NB4 (cell line): ENCODE measurements around the gene SAMD4A.

Source experiments
- MYC ChIP-seq: IDR thresholded peaks from 2 replicates; pipeline ENCODE4 v1.6.1; 2011; ENCODE audit warnings: low read depth, low read length
- POLR2A ChIP-seq: IDR thresholded peaks from 2 replicates; pipeline ENCODE4 v1.6.1; 2011; ENCODE audit warnings: mild to moderate bottlenecking; ENCODE audit not compliant: insufficient read length; ENCODE audit errors: extremely low read depth
- TF ChIP-seq, protein P1 (sequence below): IDR thresholded peaks from one replicate; pipeline ENCODE4 v1.5.1; 2012; ENCODE audit warnings: low read depth, low read length
- TF ChIP-seq, protein P2 (sequence below): IDR thresholded peaks from 2 replicates; pipeline ENCODE4 v1.6.1; 2011; ENCODE audit warnings: low read depth, low read length

DNA sequence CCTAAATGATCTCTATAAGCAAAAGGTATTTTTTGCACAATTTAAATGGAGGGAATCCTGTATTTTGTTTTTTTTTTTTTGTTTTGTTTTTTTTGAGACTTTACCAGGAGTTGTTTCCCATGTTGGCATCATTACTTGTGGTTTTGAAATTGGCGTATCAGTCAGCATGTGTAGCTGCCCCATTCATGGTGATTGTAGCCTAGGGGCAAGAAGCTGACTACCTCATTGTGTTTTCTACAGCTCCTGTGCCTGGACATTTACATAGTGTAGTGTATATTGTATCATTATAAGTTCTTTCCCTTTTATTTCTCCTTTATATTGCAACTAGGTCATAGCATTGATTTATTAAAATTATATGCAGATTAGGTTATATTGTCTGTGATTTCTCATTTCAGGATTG lies 24.5 kb downstream of the SAMD4A start:
- TF ChIP-seq, protein P1, sequence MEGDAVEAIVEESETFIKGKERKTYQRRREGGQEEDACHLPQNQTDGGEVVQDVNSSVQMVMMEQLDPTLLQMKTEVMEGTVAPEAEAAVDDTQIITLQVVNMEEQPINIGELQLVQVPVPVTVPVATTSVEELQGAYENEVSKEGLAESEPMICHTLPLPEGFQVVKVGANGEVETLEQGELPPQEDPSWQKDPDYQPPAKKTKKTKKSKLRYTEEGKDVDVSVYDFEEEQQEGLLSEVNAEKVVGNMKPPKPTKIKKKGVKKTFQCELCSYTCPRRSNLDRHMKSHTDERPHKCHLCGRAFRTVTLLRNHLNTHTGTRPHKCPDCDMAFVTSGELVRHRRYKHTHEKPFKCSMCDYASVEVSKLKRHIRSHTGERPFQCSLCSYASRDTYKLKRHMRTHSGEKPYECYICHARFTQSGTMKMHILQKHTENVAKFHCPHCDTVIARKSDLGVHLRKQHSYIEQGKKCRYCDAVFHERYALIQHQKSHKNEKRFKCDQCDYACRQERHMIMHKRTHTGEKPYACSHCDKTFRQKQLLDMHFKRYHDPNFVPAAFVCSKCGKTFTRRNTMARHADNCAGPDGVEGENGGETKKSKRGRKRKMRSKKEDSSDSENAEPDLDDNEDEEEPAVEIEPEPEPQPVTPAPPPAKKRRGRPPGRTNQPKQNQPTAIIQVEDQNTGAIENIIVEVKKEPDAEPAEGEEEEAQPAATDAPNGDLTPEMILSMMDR: no peak
- TF ChIP-seq, protein P2, sequence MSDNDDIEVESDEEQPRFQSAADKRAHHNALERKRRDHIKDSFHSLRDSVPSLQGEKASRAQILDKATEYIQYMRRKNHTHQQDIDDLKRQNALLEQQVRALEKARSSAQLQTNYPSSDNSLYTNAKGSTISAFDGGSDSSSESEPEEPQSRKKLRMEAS: no peak
- TF ChIP-seq POLR2A (no peak), MYC (no peak)
